BE2C (cell line): ENCODE data around the gene SH3RF3.

Experiments used
- DNase-seq: peaks from one replicate; pipeline ENCODE4 v3.0.0-alpha.2; 2020
- H3K27me3 ChIP-seq: fragments of 250-450 bp; sonication (Bioruptor Pico); 2 replicates; pipeline ENCODE4 v1.5.1; 2020; ENCODE audit warnings: mild to moderate bottlenecking
- H3K36me3 ChIP-seq: fragments of 250-450 bp; sonication (Bioruptor Pico); 2 replicates; pipeline ENCODE4 v1.5.1; 2020; ENCODE audit warnings: mild to moderate bottlenecking
- H3K4me1 ChIP-seq: fragments of 250-450 bp; sonication (Bioruptor Pico); 2 replicates; pipeline ENCODE4 v1.5.1; 2020
- H3K4me3 ChIP-seq: 2 replicates; pipeline ENCODE4 v1.5.1; 2011; ENCODE audit warnings: low read depth, low read length
- H3K9me3 ChIP-seq: fragments of 250-450 bp; sonication (Bioruptor Pico); 2 replicates; pipeline ENCODE4 v1.5.1; 2020
- CTCF ChIP-seq: IDR thresholded peaks from 2 replicates; pipeline ENCODE4 v1.5.1; 2012; ENCODE audit warnings: mild to moderate bottlenecking, low read depth, low read length

The SH3RF3 gene

GRCh38 chr2:109195193-109196045 lies 66.4 kb downstream of the SH3RF3 start:
- Histone ChIP-seq H3K4me3 (no peak overlapping the region), H3K4me1 (no peaks in the 10 kb centered on the region), H3K9me3 (no peaks in the 10 kb centered on the region), H3K27me3 (no peaks in the 10 kb centered on the region), H3K36me3 (no peaks in the 10 kb centered on the region)
- TF ChIP-seq CTCF: no peak
- DNase-seq: no peak

GRCh38 chr2:109196081-109196875 lies 67.3 kb downstream of the SH3RF3 start:
- no peak for DNase-seq
- H3K36me3 ChIP-seq: no peaks in the 10 kb centered on the region
- no peak for TF ChIP-seq CTCF
- H3K9me3 ChIP-seq: no peaks in the 10 kb centered on the region
- H3K4me3 ChIP-seq: no peak overlapping the region
- H3K4me1 ChIP-seq: no peaks in the 10 kb centered on the region
- H3K27me3 ChIP-seq: no peaks in the 10 kb centered on the region

GRCh38 chr2:109197491-109198418 lies 68.8 kb downstream of the SH3RF3 start:
- Histone ChIP-seq H3K9me3 (no peaks in the 10 kb centered on the region), H3K27me3 (no peaks in the 10 kb centered on the region), H3K4me3 (no peak overlapping the region), H3K4me1 (no peaks in the 10 kb centered on the region), H3K36me3 (no peaks in the 10 kb centered on the region)
- no peak for TF ChIP-seq CTCF
- no peak for DNase-seq

- no peaks in the 10 kb centered on the region for H3K27me3 ChIP-seq
- no peak for TF ChIP-seq CTCF
- no peak overlapping the region for H3K4me3 ChIP-seq
- H3K36me3 ChIP-seq: no peaks in the 10 kb centered on the region
- no peaks in the 10 kb centered on the region for H3K9me3 ChIP-seq
- DNase-seq: no peak
- H3K4me1 ChIP-seq: no peaks in the 10 kb centered on the region
Observed at GRCh38 chr2:109199790-109200189, 70.8 kb downstream of the SH3RF3 start.

GRCh38 chr2:109200616-109201464 lies 71.8 kb downstream of the SH3RF3 start:
- DNase-seq: no peak
- H3K4me1 ChIP-seq: no peaks in the 10 kb centered on the region
- no peak for TF ChIP-seq CTCF
- H3K9me3 ChIP-seq: no peaks in the 10 kb centered on the region
- no peak overlapping the region for H3K4me3 ChIP-seq
- no peaks in the 10 kb centered on the region for H3K36me3 ChIP-seq
- no peaks in the 10 kb centered on the region for H3K27me3 ChIP-seq
